Eye (tissue), 1 donor: ENCODE results near the gene ZNF627.
"Not testable (repeated sequence)": the region's sequence is repeated elsewhere in the genome, so short reads cannot be mapped to it uniquely, and the experiment has no call there.

Experiments used
- DNase-seq: peaks from one replicate; pipeline ENCODE4 v3.0.0-alpha.2; 2015

The ZNF627 gene

GRCh38 chr19:11633223-11633622 lies 35.9 kb downstream of the ZNF627 start:
- no peak for DNase-seq

GRCh38 chr19:11634018-11634662 lies 36.9 kb downstream of the ZNF627 start:
- not testable (repeated sequence) for DNase-seq

GRCh38 chr19:11639245-11639601 lies 41.9 kb downstream of the ZNF627 start:
- no peak for DNase-seq

- peak; percentile 99 for DNase-seq
These were observed 42.6 kb downstream of the ZNF627 start for GRCh38 chr19:11639602-11640471.

- no peak for DNase-seq
These were observed 44.0 kb downstream of the ZNF627 start for GRCh38 chr19:11641244-11641643.

- no peak for DNase-seq
These were observed 45.6 kb downstream of the ZNF627 start for GRCh38 chr19:11642902-11643301.

- DNase-seq = no peak
These were observed 52.7 kb downstream of the ZNF627 start for GRCh38 chr19:11649941-11650340.

- DNase-seq = no peak
These were observed 53.8 kb downstream of the ZNF627 start for GRCh38 chr19:11651062-11651461.

GRCh38 chr19:11652056-11652455 lies 54.8 kb downstream of the ZNF627 start:
- DNase-seq = no peak

GRCh38 chr19:11652492-11652891 lies 55.2 kb downstream of the ZNF627 start:
- no peak for DNase-seq

- DNase-seq = no peak
These were observed 59.3 kb downstream of the ZNF627 start for GRCh38 chr19:11656535-11656934.

- DNase-seq = no peak
These were observed 60.0 kb downstream of the ZNF627 start for GRCh38 chr19:11657307-11657706.

- no peak for DNase-seq
These were observed 61.7 kb downstream of the ZNF627 start for GRCh38 chr19:11658970-11659369.

- DNase-seq = no peak
These were observed 62.3 kb downstream of the ZNF627 start for GRCh38 chr19:11659612-11660011.

GRCh38 chr19:11662278-11662677 lies 65.0 kb downstream of the ZNF627 start:
- DNase-seq = no peak

GRCh38 chr19:11663181-11663591 lies 65.9 kb downstream of the ZNF627 start:
- no peak for DNase-seq
